Endothelial cell of umbilical vein (primary cell): ENCODE data around the gene DLGAP4. TPM values are rescaled to one million over a fixed set of nuclear protein-coding genes. Genes with fewer than 3 reads are reported as not detected.

Source experiments
- BruUV-seq: library from RNA; stranded (reverse); fragments of 400-500 nt; replicated peaks from 2 replicates; lab custom pipeline; 2021; lab: Mats Ljungman, UMichigan
- CTCF ChIA-PET: fragments of 300-600, 350-600 bp; sonication (Branson Sonifier 250); formaldehyde crosslinking; loops from one replicate; lab custom pipeline; 2021; ENCODE audit warnings: antibody characterized with exemption, inconsistent platforms; lab: Charles Lee
- POLR2A ChIA-PET: fragments of 300-600, 350-600 bp; sonication (Branson Sonifier 250); formaldehyde crosslinking; loops from one replicate; lab custom pipeline; 2021; ENCODE audit warnings: antibody characterized with exemption, inconsistent platforms; lab: Charles Lee
- DNase-seq: peaks from one replicate; pipeline ENCODE4 v3.0.0-alpha.2; 2011; ENCODE audit warnings: low read depth, low spot score
- FAIRE-seq: peaks from 2 replicates; lab custom pipeline; 2011; peaks lifted over from hg19 to GRCh38; lab: Jason Lieb, UNC
- H2AFZ ChIP-seq: 2 replicates; pipeline ENCODE4 v1.6.0; 2012; ENCODE audit warnings: low read depth, low read length, control low read depth, inconsistent platforms
- H3K27ac ChIP-seq: 2 replicates; pipeline ENCODE4 v1.5.1; 2011; ENCODE audit warnings: low read depth, mild to moderate bottlenecking, control low read depth, low read length, moderate library complexity; ENCODE audit not compliant: insufficient read depth
- H3K27me3 ChIP-seq, 2 experiments: 2 replicates each; pipeline versions ENCODE4 v1.6.0 to v1.6.1; 2011; ENCODE audit warnings: low read length in 2 of 2, mixed read lengths in 1 of 2; ENCODE audit not compliant: control insufficient read depth in 2 of 2, insufficient read depth in 2 of 2
- H3K36me3 ChIP-seq, 2 experiments: 2 replicates in 1 of 2; 3 replicates in 1 of 2; pipeline ENCODE4 v1.5.1; 2011; ENCODE audit warnings: low read length in 2 of 2, mild to moderate bottlenecking in 1 of 2, moderate library complexity in 1 of 2; ENCODE audit not compliant: control insufficient read depth in 2 of 2, insufficient read depth in 2 of 2; ENCODE audit errors: extremely low read depth in 1 of 2
- H3K4me1 ChIP-seq: 3 replicates; pipeline ENCODE4 v1.5.1; 2011; ENCODE audit warnings: mild to moderate bottlenecking, low read length; ENCODE audit not compliant: control insufficient read depth, insufficient read depth; ENCODE audit errors: extremely low read depth
- H3K4me2 ChIP-seq: 2 replicates; pipeline ENCODE4 v1.6.1; 2011; ENCODE audit warnings: low read length, control low read depth, mixed read lengths; ENCODE audit not compliant: insufficient read depth
- H3K4me3 ChIP-seq, 3 experiments: fragments of 200-600 bp in 1 of 3; sonication (generic), shearing (Covaris generic) in 1 of 3; replicated peaks in 1 of 3; 2 replicates each; pipeline ENCODE4 v1.5.1; 2011 to 2016; ENCODE audit warnings: control low read depth in 3 of 3, low read length in 3 of 3, mild to moderate bottlenecking in 2 of 3, inconsistent platforms in 1 of 3, low read depth in 1 of 3, moderate library complexity in 1 of 3; ENCODE audit not compliant: insufficient read depth in 1 of 3
- H3K79me2 ChIP-seq: 2 replicates; pipeline ENCODE4 v1.6.0; 2012; ENCODE audit warnings: low read length, inconsistent platforms; ENCODE audit not compliant: control insufficient read depth, insufficient read depth
- H3K9ac ChIP-seq: replicated peaks from 2 replicates; pipeline ENCODE3; 2011; ENCODE audit warnings: low read length, control low read depth; ENCODE audit not compliant: insufficient read depth; ENCODE audit errors: extremely low read depth
- H3K9me1 ChIP-seq: replicated peaks from 3 replicates; pipeline ENCODE4 v1.6.0; 2011; ENCODE audit warnings: mild to moderate bottlenecking, low read length; ENCODE audit not compliant: control insufficient read depth, insufficient read depth; ENCODE audit errors: extremely low read depth
- H3K9me3 ChIP-seq: replicated peaks from 2 replicates; pipeline ENCODE4 v1.5.1; 2012; ENCODE audit warnings: low read length, inconsistent platforms; ENCODE audit not compliant: control insufficient read depth, insufficient read depth
- H4K20me1 ChIP-seq: replicated peaks from 2 replicates; pipeline ENCODE3; 2011; ENCODE audit warnings: mild to moderate bottlenecking, low read length; ENCODE audit not compliant: control insufficient read depth, insufficient read depth; ENCODE audit errors: extremely low read depth
- CTCF ChIP-seq, 2 donors: IDR thresholded peaks; 1 replicate in 1 of 2; 2 replicates in 1 of 2; pipeline ENCODE4 v1.5.1; 2011; ENCODE audit warnings: low read length in 2 of 2, mild to moderate bottlenecking in 2 of 2, moderate library complexity in 2 of 2, control low read depth in 1 of 2, inconsistent platforms in 1 of 2, low read depth in 1 of 2; ENCODE audit not compliant: insufficient read depth in 1 of 2; ENCODE audit errors: extremely low read depth in 1 of 2
- EZH2 ChIP-seq: IDR thresholded peaks from 2 replicates; pipeline ENCODE4 v1.6.1; 2012; ENCODE audit warnings: borderline replicate concordance, low read depth, mild to moderate bottlenecking, moderate library complexity, low read length, inconsistent platforms; ENCODE audit not compliant: severe bottlenecking
- GATA2 ChIP-seq: IDR thresholded peaks from 2 replicates; pipeline ENCODE4 v1.7.0; 2011; ENCODE audit warnings: low read depth, mild to moderate bottlenecking, moderate library complexity, mixed read lengths, low read length; ENCODE audit not compliant: insufficient read length, insufficient read depth
- MAX ChIP-seq: IDR thresholded peaks from 2 replicates; pipeline ENCODE4 v1.6.1; 2011; ENCODE audit not compliant: insufficient read depth, insufficient read length
- MYC ChIP-seq: IDR thresholded peaks from one replicate; pipeline ENCODE4 v1.6.1; 2011; ENCODE audit warnings: mild to moderate bottlenecking, low read depth, low read length
- POLR2A ChIP-seq: IDR thresholded peaks from 2 replicates; pipeline ENCODE4 v1.6.1; 2012; ENCODE audit warnings: low read depth, mild to moderate bottlenecking, control low read depth, low read length
- POLR2AphosphoS5 ChIP-seq: IDR thresholded peaks from 2 replicates; pipeline ENCODE4 v1.6.1; 2012; ENCODE audit warnings: low read depth, mild to moderate bottlenecking, control low read depth, low read length, moderate library complexity; ENCODE audit not compliant: insufficient read depth
- dilution Hi-C: fragments of 300-500 bp; cut with MboI; formaldehyde crosslinking; loops from one replicate; pipeline ENCODE4 v1.15.0; 2019; ENCODE audit warnings: low sequenced_read_pairs; ENCODE audit not compliant: extremely low pct_ligation_motif_present
- intact Hi-C: fragments of 100-400 bp; cut with micrococcal nuclease; formaldehyde crosslinking; loops from one replicate; pipeline ENCODE4 v1.10.0; 2022
- polyA plus RNA-seq, 4 experiments: library from polyadenylated mRNA; depleted of rRNA in 3 of 4; stranded (reverse) in 3 of 4; unstranded in 1 of 4; fragments of >200 nt; gene quantifications; 2 replicates each; pipeline versions ENCODE4 v1.2.1 to v1.2.3, GENCODE V29; 2011 to 2012; ENCODE audit warnings: missing spikeins in 1 of 4
- total RNA-seq: library from RNA; stranded (reverse); gene quantifications from 2 replicates; pipeline ENCODE4 v1.2.3, GENCODE V29; 2021

The DLGAP4 gene
- total and polyA plus RNA-seq, 2 donors (not counting 3 experiments of a cell fraction or from before 2014, with no cell fraction given): 57.5 to 125 TPM

GRCh38 chr20:36304786-36305495 lies 1.2 kb upstream of the DLGAP4 start:
- Histone ChIP-seq H3K79me2 (no peaks in the 10 kb centered on the region), H4K20me1 (no peaks in the 10 kb centered on the region), H3K9me3 (no peaks in the 10 kb centered on the region), H3K4me1 (peaks cover 5% of the 10 kb centered on the region), H3K27ac (no peak overlapping the region), H3K4me2 (no peak overlapping the region), H3K9ac (no peak overlapping the region), H3K9me1 (no peaks in the 10 kb centered on the region), H3K4me3 (no peak overlapping the region), H3K36me3 (no peaks in the 10 kb centered on the region), H2AFZ (no peak overlapping the region), H3K27me3 (peaks cover 57 to 64% of the 10 kb centered on the region in 2 experiments)
- CTCF ChIA-PET: no interaction called here
- dilution Hi-C loops (no loop called here), intact Hi-C loops (no loop called here)
- TF ChIP-seq GATA2: no peak
- POLR2A ChIA-PET: no interaction called here
- no peak for DNase-seq
- no TSS peak for BruUV-seq
- FAIRE-seq: no peak

- no peak for DNase-seq
- ChIA-PET CTCF (no interaction called here), POLR2A (no interaction called here)
- dilution Hi-C loops: no loop called here
- no peaks in the 10 kb centered on the region for H4K20me1 ChIP-seq
- H3K27ac ChIP-seq: no peak overlapping the region
- no peak overlapping the region for H3K4me2 ChIP-seq
- H3K4me1 ChIP-seq: peaks cover 5% of the 10 kb centered on the region
- H2AFZ ChIP-seq: no peak overlapping the region
- H3K9me3 ChIP-seq: no peaks in the 10 kb centered on the region
- no peak for TF ChIP-seq CTCF (IDR thresholded peaks at IDR 0.05; ENCODE audit: extremely low read depth in 1 of 2, insufficient read depth in 1 of 2, low read depth in 1 of 2, low read length in 2 of 2)
- no peak for TF ChIP-seq MYC
- TF ChIP-seq POLR2A: no peak
- peak; percentile 96 for TF ChIP-seq EZH2
- TF ChIP-seq MAX: no peak
- no peak for TF ChIP-seq POLR2AphosphoS5
- peak overlapping the region in 1 of 3 experiments; percentile 15 for H3K4me3 ChIP-seq
- H3K9ac ChIP-seq: no peak overlapping the region
- no peaks in the 10 kb centered on the region for H3K9me1 ChIP-seq
- H3K27me3 ChIP-seq: peaks cover 54 to 63% of the 10 kb centered on the region in 2 experiments
- no peak for FAIRE-seq
- H3K79me2 ChIP-seq: no peaks in the 10 kb centered on the region
- no TSS peak for BruUV-seq
- no peaks in the 10 kb centered on the region for H3K36me3 ChIP-seq
- intact Hi-C loops: no loop called here
Observed at GRCh38 chr20:36306553-36307411, 643 bp downstream of the DLGAP4 start.
